Measurements from ENCODE around the gene AKR1B1.

- TF ChIP-seq CTCF (IDR thresholded peaks at IDR 0.05), result no peak
- TF ChIP-seq POLR2A (IDR thresholded peaks at IDR 0.05), result no peak
Observed at GRCh38 chr7:134429481-134429880, 29.4 kb downstream of the AKR1B1 start.

Measured in lower leg skin (tissue), 3 donors.